ENCODE data around the gene SEPTIN8. TPM values are rescaled to one million over a fixed set of nuclear protein-coding genes. Genes with fewer than 3 reads are reported as not detected.

Gene SEPTIN8
- total and polyA plus RNA-seq, 2 of the 8 experiments (the other 6 are each of a cell fraction or from before 2014, with no cell fraction given), result 21.2 to 33.0 TPM

DNA sequence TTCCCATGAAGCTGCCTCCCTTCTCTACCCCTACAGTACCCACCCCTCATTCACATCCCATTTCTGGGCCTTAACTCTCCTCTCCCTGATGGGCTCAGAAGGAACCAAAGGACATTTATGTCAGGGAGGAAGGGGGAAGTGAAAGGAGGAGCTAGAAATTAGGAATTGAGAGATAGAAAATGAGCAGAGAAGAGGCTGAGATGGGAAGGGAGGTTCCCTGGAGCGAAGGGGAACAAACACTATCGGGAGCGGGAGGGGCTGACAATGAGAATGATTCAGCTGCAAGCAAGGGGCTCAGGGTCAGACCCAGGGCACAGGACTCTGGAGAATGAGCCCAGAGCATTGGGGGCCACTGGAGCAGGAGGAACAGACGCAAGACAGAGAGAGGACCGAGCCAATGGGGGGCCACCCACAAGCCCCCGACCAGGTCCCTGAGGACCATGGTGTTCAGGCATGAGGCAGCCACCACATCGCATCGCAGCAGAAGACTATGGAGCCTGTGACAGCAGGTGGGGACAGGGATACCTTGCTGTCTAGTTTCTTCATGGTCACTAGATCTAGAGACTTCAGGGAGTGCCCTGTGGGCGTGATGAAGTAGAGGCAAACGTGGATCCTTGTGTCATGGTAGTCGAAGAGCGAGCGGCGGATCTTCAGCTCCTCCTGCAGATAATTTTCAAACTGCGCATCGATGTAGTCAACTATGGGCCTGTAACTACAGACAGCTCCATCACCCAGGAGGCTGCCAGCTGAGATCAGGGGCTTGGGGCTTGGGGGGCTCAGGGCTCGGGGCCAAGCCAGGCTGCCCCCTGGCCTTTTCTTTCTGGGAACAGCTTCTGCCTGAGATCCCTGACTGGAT is 13.6 kb downstream of the SEPTIN8 start:
- Histone ChIP-seq H4K91ac (replicated peaks; ENCODE audit: insufficient read length, low read length) (no peak overlapping the region), H3K9me3 (ENCODE audit: insufficient read depth in 2 of 2, low read depth in 1 of 2, low read length in 1 of 2) (no peaks in the 10 kb centered on the region), H3K4me2 (ENCODE audit: insufficient read depth in 1 of 2, low read depth in 2 of 2, low read length in 2 of 2) (no peak overlapping the region), H2BK20ac (ENCODE audit: low read length) (no peak overlapping the region), H2BK12ac (ENCODE audit: low read depth, low read length) (no peak overlapping the region), H2AFZ (ENCODE audit: low read length) (no peak overlapping the region), H3K18ac (ENCODE audit: extremely low read depth, low read length) (no peak overlapping the region), H3K23ac (ENCODE audit: insufficient read length) (no peak overlapping the region), H3K79me1 (ENCODE audit: low read depth, low read length) (peaks cover 2% of the 10 kb centered on the region; the same call in 1 of the 2 replicates), H4K5ac (ENCODE audit: insufficient read length, low read depth, low read length) (no peak overlapping the region), H3K23me2 (ENCODE audit: low read depth, low read length) (no peaks in the 10 kb centered on the region), H4K8ac (ENCODE audit: extremely low read depth, insufficient read depth, low read length) (no peak overlapping the region), H3K14ac (ENCODE audit: insufficient read length) (no peak overlapping the region), H3K36me3 (ENCODE audit: control insufficient read depth in 2 of 4, insufficient read depth in 4 of 4, low read length in 3 of 4) (peaks cover 0 to 3% (median 0%) of the 10 kb centered on the region in 4 experiments; a peak in 3 of 8 replicates), H2AK5ac (ENCODE audit: low read depth, low read length) (no peak overlapping the region), H3K4me3 (ENCODE audit: extremely low read depth in 1 of 4, insufficient read depth in 2 of 4, low read depth in 3 of 4, low read length in 4 of 4) (no peak overlapping the region), H2BK5ac (ENCODE audit: low read depth, low read length) (no peak overlapping the region), H3K79me2 (ENCODE audit: control insufficient read depth in 1 of 2, insufficient read depth in 2 of 2, low read length in 2 of 2) (no peaks in the 10 kb centered on the region), H2BK15ac (ENCODE audit: low read length) (no peak overlapping the region), H3K27me3 (replicated peaks in 1 of 4; ENCODE audit: control insufficient read depth in 3 of 4, extremely low read depth in 1 of 4, insufficient read depth in 3 of 4, low read length in 3 of 4) (no peaks in the 10 kb centered on the region), H3K4ac (replicated peaks; ENCODE audit: insufficient read length, low read depth, low read length) (no peak overlapping the region), H4K20me1 (replicated peaks in 1 of 2; ENCODE audit: control insufficient read depth in 1 of 2, insufficient read depth in 2 of 2, low read length in 2 of 2) (peaks cover 0 to 10% of the 10 kb centered on the region in 2 experiments), H3K56ac (replicated peaks; ENCODE audit: insufficient read length, low read depth, low read length) (no peak overlapping the region), H3K9ac (replicated peaks in 1 of 4; ENCODE audit: extremely low read depth in 1 of 4, low read depth in 3 of 4, low read length in 3 of 4) (no peak overlapping the region), H2BK120ac (replicated peaks; ENCODE audit: low read depth, low read length) (no peak overlapping the region), H3K4me1 (replicated peaks in 1 of 4; ENCODE audit: control insufficient read depth in 3 of 4, insufficient read depth in 4 of 4, low read length in 3 of 4) (no peaks in the 10 kb centered on the region), H3K27ac (ENCODE audit: low read depth, low read length) (no peak overlapping the region)
- TF ChIP-seq, protein P1, sequence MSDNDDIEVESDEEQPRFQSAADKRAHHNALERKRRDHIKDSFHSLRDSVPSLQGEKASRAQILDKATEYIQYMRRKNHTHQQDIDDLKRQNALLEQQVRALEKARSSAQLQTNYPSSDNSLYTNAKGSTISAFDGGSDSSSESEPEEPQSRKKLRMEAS (IDR thresholded peaks at IDR 0.05), result no peak
- no peak for TF ChIP-seq SIX5 (IDR thresholded peaks at IDR 0.05; ENCODE audit: low read depth, low read length)
- no peak for TF ChIP-seq PHF8 (conservative IDR thresholded peaks at IDR 0.05; ENCODE audit: low read depth, low read length)
- TF ChIP-seq BACH1 (IDR thresholded peaks at IDR 0.05; ENCODE audit: low read length), result no peak
- no peak for TF ChIP-seq HDAC2 (IDR thresholded peaks at IDR 0.05; ENCODE audit: borderline replicate concordance in 1 of 2, low read depth in 2 of 2, low read length in 2 of 2)
- no peak for TF ChIP-seq CREB1 (IDR thresholded peaks at IDR 0.05)
- DNase-seq (ENCODE audit: low read depth in 1 of 2, low spot score in 2 of 2), result no peak
- CTCF ChIA-PET (ENCODE audit: partially characterized antibody), result interaction anchor here (0.9 to 8.0 kb wide), 6 partner anchors 8 to 66 kb away, joined by 3 to 60 read pairs (median 6); partner anchors contain the start of genes CCNI2 and SEPTIN8
- WGBS, 2 experiments (ENCODE audit: extremely low coverage in 1 of 2, insufficient coverage in 1 of 2, insufficient read length in 1 of 2, insufficient replicate concordance in 2 of 2, low coverage in 1 of 2, low lambda C conversion rate in 2 of 2, missing lambda C conversion rate in 1 of 2), result 91% methylated on average over 17 of the region's 17 CpGs; no CpG with 5 or more reads in 1 of the 2 experiments
- POLR2A ChIA-PET (ENCODE audit: partially characterized antibody), result interaction anchor here (0.8 to 1.2 kb wide), 2 partner anchors 8 to 26 kb away, joined by 3 read pairs; no protein-coding TSS in a partner anchor
- FAIRE-seq, result no peak

Data from H1 (cell line).